Fibroblast of lung (primary cell): ENCODE measurements around the gene ZMYM4. TPM values are rescaled to one million over a fixed set of nuclear protein-coding genes. Genes with fewer than 3 reads are reported as not detected.

ENCODE experiments used
- DNase-seq, 2 donors: peaks; one replicate each; pipeline versions ENCODE4 v3.0.0 to v3.0.0-alpha.2; 2010; ENCODE audit warnings: low read depth in 2 of 2
- H2AFZ ChIP-seq: 2 replicates; pipeline ENCODE4 v1.5.1; 2012; ENCODE audit warnings: low read length, control low read depth, inconsistent platforms
- H3K27ac ChIP-seq: 2 replicates; pipeline ENCODE4 v1.5.1; 2011; ENCODE audit warnings: low read length, control low read depth; ENCODE audit not compliant: insufficient read depth
- H3K27me3 ChIP-seq: 2 replicates; pipeline ENCODE4 v1.5.1; 2011; ENCODE audit warnings: mild to moderate bottlenecking, low read length; ENCODE audit not compliant: control insufficient read depth, insufficient read depth
- H3K36me3 ChIP-seq: 2 replicates; pipeline ENCODE4 v1.5.1; 2011; ENCODE audit warnings: low read length; ENCODE audit not compliant: control insufficient read depth, insufficient read depth
- H3K4me1 ChIP-seq: 2 replicates; pipeline ENCODE4 v1.5.1; 2011; ENCODE audit warnings: low read length; ENCODE audit not compliant: control insufficient read depth, insufficient read depth; ENCODE audit errors: extremely low read depth
- H3K4me2 ChIP-seq: 2 replicates; pipeline ENCODE4 v1.5.1; 2011; ENCODE audit warnings: low read length, control low read depth; ENCODE audit not compliant: insufficient read depth; ENCODE audit errors: extremely low read depth
- H3K4me3 ChIP-seq, 4 experiments: fragments of 200-600 bp in 1 of 4; sonication (generic) in 1 of 4; replicated peaks in 1 of 4; 2 replicates each; pipeline ENCODE4 v1.5.1; 2011 to 2016; ENCODE audit warnings: low read length in 4 of 4, low read depth in 3 of 4, mild to moderate bottlenecking in 3 of 4, control low read depth in 2 of 4, inconsistent platforms in 1 of 4, mixed read lengths in 1 of 4; ENCODE audit not compliant: insufficient read depth in 1 of 4; ENCODE audit errors: control extremely low read depth in 1 of 4
- H3K79me2 ChIP-seq: 2 replicates; pipeline ENCODE4 v1.5.1; 2012; ENCODE audit warnings: mild to moderate bottlenecking, low read length, inconsistent platforms; ENCODE audit not compliant: control insufficient read depth, insufficient read depth
- H3K9ac ChIP-seq: 2 replicates; pipeline ENCODE4 v1.5.1; 2011; ENCODE audit warnings: mild to moderate bottlenecking, low read length, control low read depth; ENCODE audit not compliant: insufficient read depth
- H3K9me3 ChIP-seq: 2 replicates; pipeline ENCODE4 v1.5.1; 2012; ENCODE audit warnings: low read depth, low read length; ENCODE audit not compliant: control insufficient read depth, insufficient read depth
- H4K20me1 ChIP-seq: 2 replicates; pipeline ENCODE4 v1.5.1; 2011; ENCODE audit warnings: low read length; ENCODE audit not compliant: control insufficient read depth, insufficient read depth; ENCODE audit errors: extremely low read depth
- CTCF ChIP-seq, 2 donors: IDR thresholded peaks in 1 of 2; conservative IDR thresholded peaks in 1 of 2; 1 replicate in 1 of 2; 2 replicates in 1 of 2; pipeline ENCODE4 v1.5.1; 2011 to 2012; ENCODE audit warnings: low read length in 2 of 2, control low read depth in 1 of 2, inconsistent platforms in 1 of 2, low read depth in 1 of 2, mild to moderate bottlenecking in 1 of 2
- EZH2 ChIP-seq: IDR thresholded peaks from 2 replicates; pipeline ENCODE4 v1.5.1; 2012; ENCODE audit warnings: low read length, control low read depth, mild to moderate bottlenecking; ENCODE audit errors: missing control alignments
- polyA plus RNA-seq, 2 donors: library from polyadenylated mRNA; depleted of rRNA in 1 of 2; stranded (reverse) in 1 of 2; unstranded in 1 of 2; fragments of >200 nt; gene quantifications; 2 replicates each; pipeline ENCODE4 v1.2.1, GENCODE V29; 2011 to 2012; ENCODE audit warnings: missing spikeins in 1 of 2
- total RNA-seq: library from RNA; depleted of rRNA; stranded (reverse); fragments of >200 nt; gene quantifications from 2 replicates; pipeline ENCODE4 v1.2.1, GENCODE V29; 2014

Gene ZMYM4
- total and polyA plus RNA-seq, 2 donors (not counting 1 experiment from before 2014, with no cell fraction given) = 40.5 to 54.1 TPM

DNA sequence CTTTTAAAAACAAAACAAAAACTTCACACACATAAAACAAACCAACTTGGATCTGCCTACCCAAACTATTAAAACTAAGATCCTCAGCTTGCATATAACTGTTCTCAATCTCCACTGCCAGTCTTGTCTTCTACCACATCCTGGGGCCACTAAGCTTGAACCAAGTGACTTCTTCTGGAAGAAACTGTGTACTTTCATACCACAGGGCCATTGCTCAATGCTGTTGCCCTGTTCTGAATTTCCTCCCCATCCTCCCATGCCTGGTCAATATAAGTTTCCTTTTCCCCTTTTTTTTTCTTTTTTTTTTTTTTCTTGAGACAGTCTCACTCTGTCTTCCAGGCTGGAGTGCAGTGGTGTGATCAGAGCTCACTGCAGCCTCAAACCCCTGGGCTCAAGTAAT, 178.8 kb downstream of the ZMYM4 start:
- no peaks in the 10 kb centered on the region for H3K79me2 ChIP-seq
- H3K9me3 ChIP-seq = no peaks in the 10 kb centered on the region
- no peak overlapping the region for H3K4me3 ChIP-seq
- peak in 1 of 2 donors; percentile 21 for DNase-seq
- no peak overlapping the region for H2AFZ ChIP-seq
- H3K4me2 ChIP-seq = no peak overlapping the region
- H3K4me1 ChIP-seq = peaks cover 32% of the 10 kb centered on the region
- no peak for TF ChIP-seq CTCF (conservative IDR thresholded peaks at IDR 0.05 in 1 of 2, IDR thresholded peaks at IDR 0.05 in 1 of 2; ENCODE audit: low read depth in 1 of 2, low read length in 2 of 2)
- no peak for TF ChIP-seq EZH2
- no peaks in the 10 kb centered on the region for H4K20me1 ChIP-seq
- H3K9ac ChIP-seq = no peak overlapping the region
- H3K27ac ChIP-seq = no peak overlapping the region
- peaks cover 5% of the 10 kb centered on the region for H3K36me3 ChIP-seq
- no peaks in the 10 kb centered on the region for H3K27me3 ChIP-seq

GRCh38 chr1:35448344-35448801, 179.9 kb downstream of the ZMYM4 start:
- Histone ChIP-seq H3K36me3 (peaks cover under 1% of the 10 kb centered on the region), H3K27me3 (no peaks in the 10 kb centered on the region), H3K9ac (peak overlapping the region; percentile 20), H3K4me1 (peaks cover 32% of the 10 kb centered on the region), H3K27ac (peak overlapping the region; percentile 80), H3K9me3 (no peaks in the 10 kb centered on the region), H3K79me2 (no peaks in the 10 kb centered on the region), H4K20me1 (no peaks in the 10 kb centered on the region), H2AFZ (no peak overlapping the region), H3K4me2 (peak overlapping the region; percentile 55), H3K4me3 (peak overlapping the region in 1 of 4 experiments; percentile 37)
- DNase-seq = peak; percentile 94 to 99
- TF ChIP-seq EZH2 = no peak
- no peak for TF ChIP-seq CTCF (conservative IDR thresholded peaks at IDR 0.05 in 1 of 2, IDR thresholded peaks at IDR 0.05 in 1 of 2; ENCODE audit: low read depth in 1 of 2, low read length in 2 of 2)

DNA sequence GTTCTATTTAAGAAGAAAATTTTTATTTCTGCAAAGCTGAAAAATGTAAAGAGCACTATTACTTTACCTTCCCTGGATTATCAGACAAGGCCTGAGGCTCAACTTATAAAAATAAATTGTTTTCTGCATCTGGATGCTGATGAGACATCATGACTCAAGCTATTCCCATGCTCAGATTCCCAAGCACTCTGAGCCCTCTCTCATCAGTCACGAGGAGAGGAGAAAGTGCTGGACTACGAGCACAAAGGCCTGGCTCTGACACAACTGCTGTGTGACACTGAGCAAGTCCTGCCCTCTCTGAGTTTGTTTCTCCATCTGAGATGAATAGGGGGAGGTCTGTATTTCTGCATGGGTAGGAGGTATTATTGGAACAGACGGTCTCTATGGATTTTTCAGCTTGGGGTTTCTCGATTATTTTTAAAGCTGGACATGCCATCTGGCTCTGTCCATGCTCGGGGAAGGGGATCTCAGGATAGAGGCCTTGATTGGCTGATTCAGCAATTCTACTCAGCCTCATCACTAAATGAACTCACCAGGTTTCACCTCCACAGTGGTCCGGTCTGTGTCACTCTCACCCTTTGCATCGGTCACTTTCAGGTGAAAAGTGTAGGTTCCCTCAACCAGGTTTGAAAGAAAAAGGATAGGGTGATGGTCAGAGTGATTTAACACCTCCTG, 181.0 kb downstream of the ZMYM4 start:
- H4K20me1 ChIP-seq = no peaks in the 10 kb centered on the region
- DNase-seq = peak; percentile 95 to 98
- H3K27me3 ChIP-seq = no peaks in the 10 kb centered on the region
- H3K9me3 ChIP-seq = no peaks in the 10 kb centered on the region
- no peaks in the 10 kb centered on the region for H3K79me2 ChIP-seq
- peak overlapping the region; percentile 51 for H3K9ac ChIP-seq
- H3K4me1 ChIP-seq = peaks cover 32% of the 10 kb centered on the region
- no peak overlapping the region for H3K4me3 ChIP-seq
- no peak overlapping the region for H2AFZ ChIP-seq
- H3K36me3 ChIP-seq = peaks cover 6% of the 10 kb centered on the region
- H3K4me2 ChIP-seq = peak overlapping the region; percentile 55
- TF ChIP-seq EZH2 = no peak
- H3K27ac ChIP-seq = peak overlapping the region; percentile 80
